22Rv1 (cell line): ENCODE measurements around the gene KCNJ1.

Experiments used
- H3K27ac ChIP-seq: fragments of 450-650 bp; 2 replicates; pipeline ENCODE4 v1.5.1; 2017
- CTCF ChIP-seq: fragments of 450-650 bp; IDR thresholded peaks from 2 replicates; pipeline ENCODE4 v1.5.1; 2017; ENCODE audit warnings: mild to moderate bottlenecking
- ZFX ChIP-seq: fragments of 450-650 bp; IDR thresholded peaks from 2 replicates; pipeline ENCODE4 v1.6.1; 2017; ENCODE audit warnings: antibody characterized with exemption, borderline replicate concordance

Gene KCNJ1

GRCh38 chr11:128839081-128839480 is 28.0 kb downstream of the KCNJ1 start:
- H3K27ac ChIP-seq = no peak overlapping the region
- TF ChIP-seq ZFX (no peak), CTCF (no peak)

GRCh38 chr11:128837627-128838026 is 29.5 kb downstream of the KCNJ1 start:
- H3K27ac ChIP-seq = no peak overlapping the region
- TF ChIP-seq ZFX (no peak), CTCF (no peak)

GRCh38 chr11:128835741-128836430 is 31.2 kb downstream of the KCNJ1 start:
- H3K27ac ChIP-seq = no peak overlapping the region
- TF ChIP-seq CTCF = no peak
- TF ChIP-seq ZFX = no peak

GRCh38 chr11:128834157-128834556 is 32.9 kb downstream of the KCNJ1 start:
- no peak for TF ChIP-seq ZFX
- no peak for TF ChIP-seq CTCF
- no peak overlapping the region for H3K27ac ChIP-seq

GRCh38 chr11:128832121-128832497 is 35.0 kb downstream of the KCNJ1 start:
- H3K27ac ChIP-seq = no peak overlapping the region
- TF ChIP-seq CTCF = no peak
- TF ChIP-seq ZFX = no peak

- no peak overlapping the region for H3K27ac ChIP-seq
- TF ChIP-seq CTCF = peak; percentile 83
- TF ChIP-seq ZFX = no peak
Measured at GRCh38 chr11:128831174-128832120, 35.6 kb downstream of the KCNJ1 start.
